Ovary (tissue), 9 donors: Measurements from ENCODE around the gene ZNF549. TPM values are rescaled to one million over a fixed set of nuclear protein-coding genes. Genes with fewer than 3 reads are reported as not detected.

Source experiments
- DNase-seq, 5 donors: peaks; one replicate each; pipeline ENCODE4 v3.0.0-alpha.2; 2019 to 2020
- H3K27ac ChIP-seq, 2 donors: fragments of 200-600 bp; one replicate each; pipeline versions ENCODE4 v1.5.1 to v1.8.0; 2019 to 2022
- H3K27me3 ChIP-seq: fragments of 200-600 bp; one replicate; pipeline ENCODE4 v1.8.0; 2022
- H3K36me3 ChIP-seq: fragments of 200-600 bp; sonication (generic); one replicate; pipeline ENCODE4 v1.5.1; 2019
- H3K4me1 ChIP-seq: one replicate; pipeline ENCODE4 v1.8.1; 2013; ENCODE audit warnings: mild to moderate bottlenecking, moderate library complexity; ENCODE audit not compliant: insufficient read depth
- H3K4me3 ChIP-seq: fragments of 200-600 bp; sonication (generic); one replicate; pipeline ENCODE4 v1.5.1; 2017
- H3K9me3 ChIP-seq, 2 donors: fragments of 200-600 bp in 1 of 2; sonication (generic) in 1 of 2; one replicate each; pipeline versions ENCODE4 v1.5.1 to v1.8.1; 2013 to 2019; ENCODE audit warnings: mild to moderate bottlenecking in 1 of 2, moderate library complexity in 1 of 2
- EP300 ChIP-seq: sonication (generic); formaldehyde crosslinking; IDR thresholded peaks from one replicate; pipeline ENCODE4 v1.6.1; 2017; ENCODE audit warnings: antibody characterized with exemption
- POLR2A ChIP-seq: fragments of 450-650 bp; IDR thresholded peaks from one replicate; pipeline ENCODE4 v1.6.1; 2017; ENCODE audit warnings: antibody characterized with exemption, mild to moderate bottlenecking, moderate library complexity
- WGBS, 3 donors: extraction: QIAGEN DNeasy Blood & Tissue Kit in 1 of 3; methylation state at CpG; one replicate each; pipeline versions ENCODE4 v1.1.5 to v1.1.7; 2013 to 2017; 5-methylcytosine and 5-hydroxymethylcytosine counted together
- intact Hi-C, 4 donors: fragments of 100-400 bp; cut with DNase I; formaldehyde crosslinking; loops; one replicate each; pipeline versions ENCODE4 v1.11.0 to v1.15.1; 2022 to 2023
- polyA plus RNA-seq, 2 donors: library from polyadenylated mRNA; stranded (reverse); fragments of 200-250 nt in 1 of 2; fragments of 350-450 nt in 1 of 2; fragmentation: Illumina TruSeq in 1 of 2; extraction: RNeasy Lipid Tissue Mini Kit (QIAGEN cat#74804) in 1 of 2; gene quantifications; one replicate each; pipeline ENCODE4 v1.2.3, GENCODE V29; 2013 to 2014
- total RNA-seq, 7 donors: library from RNA; depleted of rRNA in 2 of 7; stranded (reverse); fragments of >200 nt in 2 of 7; fragmentation: NEBNext Ultra II Directional in 3 of 7; extraction: Animal tissue kit (Norgen Biotek cat#: 25700) in 3 of 7; gene quantifications; one replicate each; pipeline versions ENCODE4 v1.1.0 to v1.2.4, GENCODE V29; 2016 to 2023
- TF ChIP-seq, protein P1 (sequence below), 3 donors: fragments of 450-650 bp in 2 of 3; fragments of 200-600 bp in 1 of 3; IDR thresholded peaks; one replicate each; pipeline versions ENCODE4 v1.5.1 to v1.8.0; 2016 to 2022; ENCODE audit warnings: antibody characterized with exemption in 3 of 3, mild to moderate bottlenecking in 1 of 3
- donor health status: DM: no; HTN: no; CAD: no; lungs with moderate emphysema.
- donor health status: DM: no; HTN: no; CAD: no.
- donor health status: Bipolar disorder and iron deficiency.
- donor health status: DM: yes; HTN: yes; CAD: no.
- donor health status: DM: no; HTN: no; CAD: no.
- donor health status: DM: yes; HTN: yes; CAD: no.

Gene ZNF549
- total and polyA plus RNA-seq, 9 donors, result 3.9 to 11.9 (median 8.2) TPM

DNA sequence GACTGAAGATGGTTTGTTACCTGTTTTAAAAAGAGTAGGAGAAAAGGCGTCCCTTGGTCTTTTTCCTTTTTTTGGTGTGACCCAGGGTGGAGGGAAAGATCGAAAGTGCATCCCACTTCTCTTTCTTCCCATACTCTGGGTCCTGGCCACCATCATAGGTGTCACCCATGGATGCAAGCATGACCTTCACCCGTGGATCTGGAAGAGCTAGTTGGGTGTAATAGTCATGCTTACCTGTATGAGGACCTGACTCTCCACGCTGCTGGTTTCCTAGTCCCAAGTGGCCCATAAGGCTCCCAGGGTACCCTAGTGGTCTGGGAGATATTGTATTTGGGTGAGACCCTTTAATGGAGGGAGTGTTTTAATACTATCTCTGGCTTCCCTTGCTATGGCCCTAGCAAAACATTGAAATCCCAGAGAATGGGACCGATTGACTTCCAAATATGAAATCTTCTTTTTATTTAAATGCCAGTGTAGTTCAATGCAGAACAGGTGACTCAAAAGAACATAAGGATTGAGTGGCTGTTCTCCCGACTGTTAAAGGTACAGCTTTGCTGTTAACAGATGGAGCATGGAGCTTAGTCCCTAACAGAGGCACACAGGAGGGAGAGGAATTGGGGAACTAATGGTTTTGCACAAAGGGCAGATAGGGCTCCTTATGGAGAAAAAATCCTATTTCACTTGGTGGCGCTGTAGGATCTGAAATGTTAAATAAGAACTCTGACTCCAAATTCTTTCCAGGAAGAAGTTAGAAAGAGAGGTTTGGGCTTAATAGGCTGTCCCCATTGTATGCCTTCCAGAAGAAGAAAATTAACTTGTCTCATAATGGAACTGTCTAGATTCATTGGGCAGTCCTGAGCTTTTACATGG, 39.5 kb downstream of the ZNF549 start:
- Histone ChIP-seq H3K4me1 (no peaks in the 10 kb centered on the region), H3K27me3 (no peaks in the 10 kb centered on the region), H3K9me3 (peaks cover 4 to 28% of the 10 kb centered on the region in 2 donors), H3K27ac (no peak overlapping the region), H3K36me3 (no peaks in the 10 kb centered on the region), H3K4me3 (no peak overlapping the region)
- intact Hi-C loops, result no loop called here
- DNase-seq, result no peak
- 57 to 62% (median 60%) methylated on average over 7 of the region's 7 CpGs for WGBS, 3 donors
- TF ChIP-seq, protein P1, sequence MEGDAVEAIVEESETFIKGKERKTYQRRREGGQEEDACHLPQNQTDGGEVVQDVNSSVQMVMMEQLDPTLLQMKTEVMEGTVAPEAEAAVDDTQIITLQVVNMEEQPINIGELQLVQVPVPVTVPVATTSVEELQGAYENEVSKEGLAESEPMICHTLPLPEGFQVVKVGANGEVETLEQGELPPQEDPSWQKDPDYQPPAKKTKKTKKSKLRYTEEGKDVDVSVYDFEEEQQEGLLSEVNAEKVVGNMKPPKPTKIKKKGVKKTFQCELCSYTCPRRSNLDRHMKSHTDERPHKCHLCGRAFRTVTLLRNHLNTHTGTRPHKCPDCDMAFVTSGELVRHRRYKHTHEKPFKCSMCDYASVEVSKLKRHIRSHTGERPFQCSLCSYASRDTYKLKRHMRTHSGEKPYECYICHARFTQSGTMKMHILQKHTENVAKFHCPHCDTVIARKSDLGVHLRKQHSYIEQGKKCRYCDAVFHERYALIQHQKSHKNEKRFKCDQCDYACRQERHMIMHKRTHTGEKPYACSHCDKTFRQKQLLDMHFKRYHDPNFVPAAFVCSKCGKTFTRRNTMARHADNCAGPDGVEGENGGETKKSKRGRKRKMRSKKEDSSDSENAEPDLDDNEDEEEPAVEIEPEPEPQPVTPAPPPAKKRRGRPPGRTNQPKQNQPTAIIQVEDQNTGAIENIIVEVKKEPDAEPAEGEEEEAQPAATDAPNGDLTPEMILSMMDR (IDR thresholded peaks at IDR 0.05), result no peak
- TF ChIP-seq POLR2A (no peak), EP300 (no peak)

DNA sequence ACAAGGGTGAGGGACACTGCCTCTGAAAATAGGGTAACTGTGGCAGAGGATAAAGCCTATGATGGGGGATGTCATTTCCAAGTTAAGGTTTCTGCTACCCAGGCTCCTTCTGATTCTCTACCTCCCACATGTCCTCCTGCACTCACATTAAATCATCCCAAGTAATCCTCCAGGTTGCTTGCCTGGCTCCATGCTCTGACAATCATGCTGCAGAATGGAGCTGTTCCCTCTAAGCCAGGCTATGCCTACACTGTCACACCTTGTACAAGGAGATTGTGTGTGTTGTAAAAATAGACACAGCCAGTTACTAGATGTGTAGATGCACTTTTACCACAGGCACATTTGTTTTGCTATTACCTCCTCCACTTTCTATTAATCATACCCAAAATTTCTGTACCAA, 43.6 kb downstream of the ZNF549 start:
- DNase-seq, result no peak
- intact Hi-C loops, result no loop called here

DNA sequence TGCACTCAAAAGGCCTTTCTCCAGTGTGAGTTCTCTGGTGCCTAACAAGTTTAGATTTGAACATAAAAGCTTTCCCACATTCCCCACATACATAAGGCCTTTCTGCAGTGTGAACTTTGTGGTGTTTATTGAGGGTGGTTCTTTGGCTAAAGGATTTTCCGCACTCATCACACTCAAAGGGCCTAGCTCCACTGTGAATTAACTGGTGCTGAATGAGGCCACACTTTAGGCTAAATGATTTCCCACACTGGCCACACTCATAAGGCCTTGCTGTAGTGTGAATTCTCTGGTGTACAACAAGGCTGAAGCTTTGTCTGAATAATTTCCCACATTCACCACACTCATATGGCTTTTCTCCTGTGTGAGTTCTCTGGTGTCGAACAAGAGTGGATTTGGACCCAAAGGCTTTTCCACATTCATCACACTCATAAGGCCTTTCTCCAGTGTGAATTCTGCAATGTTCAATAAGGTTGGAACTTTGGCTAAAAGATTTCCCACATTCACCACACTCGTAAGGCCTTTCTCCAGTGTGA, 45.3 kb downstream of the ZNF549 start:
- no peaks in the 10 kb centered on the region for H3K27me3 ChIP-seq
- WGBS, 3 donors, result 97 to 100% (median 99%) methylated on average over 3 of the region's 3 CpGs
- no peak for DNase-seq
- H3K9me3 ChIP-seq, result peaks cover 22 to 71% of the 10 kb centered on the region in 2 donors
- TF ChIP-seq POLR2A (no peak), EP300 (no peak)
- TF ChIP-seq, protein P1 (IDR thresholded peaks at IDR 0.05), result no peak
- H3K27ac ChIP-seq, result no peak overlapping the region
- no peak overlapping the region for H3K4me3 ChIP-seq
- H3K36me3 ChIP-seq, result peaks cover 9% of the 10 kb centered on the region
- H3K4me1 ChIP-seq, result no peaks in the 10 kb centered on the region
- intact Hi-C loops, result no loop called here

More for the DNA sequence above, 43.6 kb downstream of the ZNF549 start:
- Histone ChIP-seq H3K9me3 (peaks cover 21 to 69% of the 10 kb centered on the region in 2 donors), H3K27ac (no peak overlapping the region), H3K4me1 (no peaks in the 10 kb centered on the region), H3K36me3 (peaks cover 7% of the 10 kb centered on the region), H3K27me3 (no peaks in the 10 kb centered on the region), H3K4me3 (no peak overlapping the region)
- no peak for TF ChIP-seq EP300
- TF ChIP-seq, protein P1 (IDR thresholded peaks at IDR 0.05), result no peak
- TF ChIP-seq POLR2A, result no peak

DNA sequence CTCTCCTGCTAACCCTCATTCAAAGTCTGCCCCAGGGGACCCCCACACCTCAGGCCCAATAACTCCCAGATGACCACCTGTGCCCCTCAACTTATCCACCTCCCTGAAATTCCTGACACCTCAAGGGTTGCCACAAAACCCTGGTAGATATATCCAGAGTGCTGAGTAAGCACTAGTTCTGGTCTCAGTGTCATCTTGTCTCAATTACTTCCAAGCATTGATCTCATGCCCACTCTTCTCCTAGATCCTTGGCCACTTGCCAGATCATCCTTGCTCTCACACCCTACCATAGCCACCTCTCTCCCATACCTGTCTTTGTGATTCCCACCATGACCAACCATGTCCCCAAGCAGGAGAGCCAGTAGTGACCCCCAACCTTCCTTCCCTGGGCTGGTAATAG, 49.5 kb downstream of the ZNF549 start:
- TF ChIP-seq EP300 (no peak), POLR2A (no peak)
- TF ChIP-seq, protein P1 (IDR thresholded peaks at IDR 0.05), result no peak
- H3K9me3 ChIP-seq, result peaks cover 17 to 54% of the 10 kb centered on the region in 2 donors

More for the DNA sequence above, 49.5 kb downstream of the ZNF549 start:
- Histone ChIP-seq H3K36me3 (peaks cover 9% of the 10 kb centered on the region), H3K4me3 (no peak overlapping the region), H3K27ac (no peak overlapping the region), H3K27me3 (no peaks in the 10 kb centered on the region), H3K4me1 (peaks cover 5% of the 10 kb centered on the region)
- intact Hi-C loops, result no loop called here
- no peak for DNase-seq
